Measurements from ENCODE around the gene MAP3K13.
"Not testable (repeated sequence)": the region's sequence is repeated elsewhere in the genome, so short reads cannot be mapped to it uniquely, and the experiment has no call there.

The MAP3K13 gene

GRCh38 chr3:185399737-185400667, 37.1 kb downstream of the MAP3K13 start:
- peak in 1 of 14 donors; percentile 10 for DNase-seq

DNA sequence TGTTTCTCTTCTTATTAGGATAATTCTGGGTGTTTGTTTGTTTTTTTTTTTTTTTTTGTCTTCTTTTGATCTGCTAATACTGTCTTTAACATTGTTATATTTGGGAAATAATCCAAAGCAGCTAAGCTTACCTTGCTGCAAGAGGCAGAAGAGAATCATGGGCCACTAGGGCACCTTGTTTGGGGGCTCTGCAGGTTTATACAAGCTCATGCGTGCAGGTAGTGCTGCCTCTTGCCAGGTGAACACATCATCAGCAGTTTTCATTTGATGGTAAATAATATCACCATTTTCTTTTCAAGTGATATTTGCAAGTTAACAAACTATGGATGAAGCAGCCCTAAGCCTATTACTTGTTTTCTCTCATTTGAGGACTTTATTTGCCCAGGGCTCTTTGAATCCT, 37.9 kb downstream of the MAP3K13 start:
- DNase-seq = no peak

- no peak for DNase-seq
These were observed 38.5 kb downstream of the MAP3K13 start for GRCh38 chr3:185401319-185401955.

DNA sequence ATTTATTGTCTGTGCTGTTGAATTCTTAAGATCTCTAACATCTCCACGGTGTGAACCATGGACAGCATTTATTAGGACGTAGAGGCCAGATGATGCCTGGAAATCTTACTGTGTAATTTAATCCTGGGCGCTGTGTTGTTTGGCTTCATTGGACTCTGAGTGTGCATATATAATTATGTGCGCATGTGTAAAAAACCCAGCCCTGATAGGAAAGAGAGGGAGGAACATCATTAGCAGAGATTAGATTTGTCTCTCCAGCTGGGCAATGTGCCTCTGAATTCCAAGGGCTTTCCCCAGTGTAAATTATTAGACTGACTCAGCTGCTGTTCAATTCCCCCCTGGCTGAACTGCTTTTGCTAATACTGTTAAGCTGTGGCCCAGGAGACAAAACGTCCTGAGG, 39.6 kb downstream of the MAP3K13 start:
- DNase-seq = no peak

DNA sequence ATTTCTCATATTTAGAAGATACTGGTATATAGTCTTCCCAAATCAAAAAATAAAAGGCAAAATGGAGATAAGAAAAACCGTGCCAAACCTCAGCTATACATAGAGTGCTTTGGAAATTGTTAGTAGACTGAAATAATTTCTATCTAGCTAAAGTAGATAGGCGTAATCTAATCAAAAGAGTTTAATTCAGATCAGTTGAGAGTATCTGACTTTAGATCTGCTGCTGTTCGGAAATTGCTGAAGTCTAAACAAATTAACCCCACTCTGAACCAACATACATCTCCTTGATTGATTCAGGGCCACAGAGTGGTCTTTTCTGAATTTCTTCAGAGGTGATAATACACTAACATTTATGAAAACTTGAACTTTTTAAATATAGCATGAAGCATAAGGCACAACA, 40.1 kb downstream of the MAP3K13 start:
- no peak for DNase-seq

GRCh38 chr3:185405243-185405642, 42.3 kb downstream of the MAP3K13 start:
- DNase-seq = no peak

- DNase-seq = no peak
These were observed 42.7 kb downstream of the MAP3K13 start for GRCh38 chr3:185405664-185406063.

DNA sequence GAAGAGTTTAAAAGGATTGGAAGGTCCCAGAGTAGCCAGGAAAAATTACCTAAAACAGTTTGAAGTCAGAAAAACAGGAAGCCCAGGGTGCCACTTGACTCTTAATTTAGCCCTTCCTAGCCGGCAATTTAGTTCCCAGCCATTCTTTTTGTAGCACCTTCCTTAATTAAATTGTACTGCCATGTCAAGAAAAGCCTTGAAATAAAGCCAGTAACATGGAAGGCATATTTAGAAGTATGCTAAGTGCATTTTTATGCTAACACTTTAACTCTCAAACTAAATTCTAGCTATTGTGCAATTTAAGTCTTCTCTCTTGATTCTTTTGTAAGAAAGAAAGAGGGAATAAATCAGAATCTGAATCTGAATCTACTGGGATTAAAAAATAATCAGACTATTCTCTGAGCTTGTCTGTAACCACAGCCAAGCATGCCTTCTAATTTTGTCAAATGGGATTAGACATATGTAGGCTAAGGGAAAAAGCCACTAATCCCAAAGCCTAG, 43.2 kb downstream of the MAP3K13 start:
- DNase-seq = no peak

GRCh38 chr3:185409957-185410356, 47.0 kb downstream of the MAP3K13 start:
- no peak for DNase-seq

DNA sequence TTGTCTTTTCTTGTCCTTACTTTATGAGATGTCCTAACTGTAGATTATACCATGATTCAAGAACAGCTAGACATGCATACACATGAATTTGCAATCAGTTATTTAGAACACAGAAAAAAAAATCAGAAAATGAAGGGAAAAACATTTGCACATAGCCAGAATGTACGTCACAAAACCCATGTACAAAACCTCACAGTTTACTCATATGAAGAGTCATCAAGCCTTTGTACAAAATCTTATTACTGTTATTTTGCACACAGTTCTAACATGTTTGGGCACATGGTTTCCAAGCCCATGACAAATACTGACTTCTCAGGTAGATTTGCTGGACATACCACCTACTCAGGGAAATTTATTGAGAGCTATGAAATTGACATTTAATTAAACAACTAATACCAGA, 48.2 kb downstream of the MAP3K13 start:
- no peak for DNase-seq

DNA sequence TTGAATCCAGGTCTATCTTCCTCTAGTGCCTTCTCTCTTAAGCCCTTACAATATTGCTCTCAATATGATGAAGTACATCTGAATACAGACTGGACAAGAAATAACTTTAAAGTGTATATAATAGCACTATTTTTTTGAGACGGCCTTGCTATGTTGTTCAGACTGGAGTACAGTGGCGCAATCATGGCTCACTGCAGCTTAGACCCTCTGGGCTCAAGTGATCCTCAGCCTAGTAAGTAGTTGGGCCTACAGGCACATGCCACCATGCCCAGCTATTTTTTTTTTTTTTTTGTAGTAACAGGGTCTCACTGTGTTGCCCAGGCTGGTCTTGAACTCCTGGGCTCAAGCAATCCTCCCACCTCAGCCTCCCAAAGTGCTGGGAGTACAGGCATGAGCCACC, 53.6 kb downstream of the MAP3K13 start:
- DNase-seq = no peak

GRCh38 chr3:185418561-185418977, 55.6 kb downstream of the MAP3K13 start:
- not testable (repeated sequence) for DNase-seq

- peak in 2 of 14 donors; percentile 5 to 70 for DNase-seq
These were observed 57.8 kb downstream of the MAP3K13 start for GRCh38 chr3:185420762-185421161.

- no peak for DNase-seq
These were observed 58.8 kb downstream of the MAP3K13 start for GRCh38 chr3:185421577-185422232.

DNA sequence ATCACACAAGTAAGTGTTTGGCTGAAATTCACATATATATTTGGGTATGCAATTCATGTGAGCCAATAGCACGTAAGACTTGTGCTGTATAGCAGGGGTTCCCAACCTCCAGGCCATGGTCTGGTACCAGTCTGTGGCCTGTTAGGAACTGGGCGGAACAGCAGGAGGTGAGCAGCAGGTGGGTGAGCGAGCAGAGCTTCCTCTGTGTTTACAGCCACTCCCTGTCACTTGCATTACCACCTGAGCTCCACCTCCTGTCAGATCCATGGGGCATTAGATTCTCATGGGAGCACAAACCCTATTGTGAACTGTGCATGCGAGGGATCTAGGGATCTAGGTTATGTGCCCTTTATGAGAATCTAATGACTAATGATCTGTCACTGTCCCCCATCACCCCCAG, 59.7 kb downstream of the MAP3K13 start:
- DNase-seq = no peak

DNA sequence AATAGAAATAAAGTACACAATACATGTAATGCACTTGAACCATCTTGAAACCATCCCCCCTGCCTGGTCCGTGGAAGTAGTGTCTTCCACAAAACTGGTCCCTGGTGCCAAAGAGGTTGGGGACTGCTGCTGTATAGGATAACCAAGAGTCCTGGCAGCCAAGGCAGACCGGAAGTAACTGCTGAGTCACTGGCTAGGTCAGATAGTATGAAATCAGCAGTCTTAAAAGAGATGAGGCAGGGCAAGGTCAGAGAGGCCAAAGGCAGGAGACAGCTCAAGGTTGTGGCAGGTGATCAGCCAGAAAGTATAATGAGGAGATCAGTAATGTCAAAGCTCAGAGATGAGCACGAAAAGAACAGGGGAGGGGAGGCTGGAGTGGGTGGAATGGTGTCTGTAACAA, 60.2 kb downstream of the MAP3K13 start:
- DNase-seq = peak in 1 of 14 donors; percentile 6

DNA sequence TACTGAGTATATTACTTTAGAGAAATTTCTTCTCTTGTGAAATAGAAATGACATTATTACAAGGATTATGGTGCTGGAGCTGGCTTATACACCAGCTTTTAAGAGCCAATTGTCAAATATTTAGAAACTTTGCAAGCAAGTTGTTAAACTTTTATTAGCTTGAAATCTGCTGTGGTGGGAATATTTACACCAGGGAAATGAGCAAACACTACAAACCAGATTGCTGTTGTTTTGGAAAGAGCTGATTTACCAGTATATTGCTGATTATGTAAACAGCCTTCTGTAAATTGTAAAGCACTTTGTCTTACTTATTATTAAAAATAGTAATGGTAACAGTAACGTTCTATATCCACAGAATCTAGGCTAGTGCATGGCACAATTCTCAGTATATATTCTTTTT, 61.5 kb downstream of the MAP3K13 start:
- no peak for DNase-seq

GRCh38 chr3:185430375-185430774, 67.4 kb downstream of the MAP3K13 start:
- DNase-seq = no peak

GRCh38 chr3:185439745-185440466, 77.0 kb downstream of the MAP3K13 start:
- DNase-seq = peak in 7 of 14 donors; percentile 8 to 34 (median 18)

DNA sequence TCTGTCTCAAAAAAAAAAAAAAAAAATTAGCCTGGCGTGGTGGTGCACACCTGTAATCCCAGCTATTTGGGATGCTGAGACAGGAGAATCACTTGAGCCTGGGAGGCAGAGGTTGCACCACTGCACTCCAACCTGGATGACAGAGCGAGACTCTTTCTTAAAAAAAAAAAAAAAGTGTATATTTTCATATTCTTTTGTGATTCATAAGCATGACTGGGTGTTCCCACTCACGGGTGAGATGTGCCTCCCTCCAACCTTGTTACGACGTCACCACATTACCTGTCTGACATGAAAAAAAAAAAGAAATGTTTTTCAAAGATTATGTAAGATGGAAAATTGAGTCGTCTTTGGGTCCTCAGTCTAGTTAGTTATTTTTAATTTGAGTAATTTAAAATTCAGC, 79.1 kb downstream of the MAP3K13 start:
- no peak for DNase-seq

DNA sequence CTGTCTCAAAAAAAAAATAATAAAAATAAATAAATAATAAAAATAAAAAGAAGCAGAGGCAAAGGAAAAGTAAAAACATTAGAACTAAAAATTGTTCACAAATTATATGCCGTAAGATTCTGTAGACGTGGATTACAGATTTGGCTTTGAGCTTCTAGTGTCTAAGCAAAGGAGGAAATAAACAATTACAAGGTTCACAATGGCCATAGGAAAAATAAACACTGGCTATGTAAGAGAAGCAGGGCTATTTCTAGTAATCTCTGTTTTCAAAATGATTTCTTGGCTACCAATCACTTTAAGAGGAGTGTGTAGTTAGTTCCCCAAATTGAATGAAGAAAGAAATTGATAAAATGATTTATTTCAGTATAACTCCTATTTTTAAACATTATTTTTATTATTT, 81.4 kb downstream of the MAP3K13 start:
- no peak for DNase-seq

GRCh38 chr3:185448107-185448506, 85.2 kb downstream of the MAP3K13 start:
- DNase-seq = no peak

Measured in C1 segment of cervical spinal cord (tissue), 14 donors.